SU-DHL-6 (cell line): ENCODE data around the gene VWCE.
"Not testable (repeated sequence)": the region's sequence is repeated elsewhere in the genome, so short reads cannot be mapped to it uniquely, and the experiment has no call there.

Source experiments
- CTCF ChIP-seq: fragments of 200-600 bp; sonication (generic); IDR thresholded peaks from one replicate; pipeline ENCODE4 v1.5.1; 2017; ENCODE audit warnings: antibody characterized with exemption, mild to moderate bottlenecking, low read length, moderate library complexity; ENCODE audit not compliant: insufficient read depth, poor library complexity, severe bottlenecking
- EZH2phosphoT487 ChIP-seq: fragments of 200-600 bp; sonication (generic), shearing (Covaris generic); conservative IDR thresholded peaks from 2 replicates; pipeline ENCODE4 v1.6.1; 2018; ENCODE audit warnings: mild to moderate bottlenecking, antibody characterized with exemption, low read length, moderate library complexity, mixed read lengths

- not testable (repeated sequence) for TF ChIP-seq EZH2phosphoT487, CTCF
These were observed 84.5 kb downstream of the VWCE start for GRCh38 chr11:61210629-61211028.
